SK-N-SH (cell line): ENCODE measurements around the gene CDH13. TPM values are rescaled to one million over a fixed set of nuclear protein-coding genes. Genes with fewer than 3 reads are reported as not detected.

Experiments used
- CTCF ChIA-PET: fragments of 300-600, 350-600 bp; formaldehyde crosslinking; extraction: SDS; loops from one replicate; lab custom pipeline; 2021; lab: Yijun Ruan, JAX
- POLR2A ChIA-PET: fragments of 350-600 bp; sonication (Branson Sonifier 250); formaldehyde crosslinking; extraction: SDS; loops from one replicate; lab custom pipeline; 2020; ENCODE audit warnings: antibody characterized with exemption, inconsistent platforms; lab: Yijun Ruan, JAX
- DNase-seq: peaks from one replicate; pipeline ENCODE4 v3.0.0; 2012
- H2AFZ ChIP-seq: fragments of 200-600 bp; sonication (generic); 2 replicates; pipeline ENCODE4 v1.8.1; 2016; ENCODE audit warnings: antibody characterized with exemption, mild to moderate bottlenecking, low read depth
- H3F3A ChIP-seq: fragments of 200-600 bp; sonication (generic); replicated peaks from 2 replicates; pipeline ENCODE3; 2016; ENCODE audit warnings: antibody characterized with exemption, mild to moderate bottlenecking; ENCODE audit not compliant: insufficient read depth
- H3K27ac ChIP-seq, 2 experiments: fragments of 200-500 bp in 1 of 2; fragments of 200-600 bp in 1 of 2; sonication (Bioruptor generic) in 1 of 2; sonication (generic), shearing (Covaris generic) in 1 of 2; 2 replicates each; pipeline versions ENCODE4 v1.5.1 to v1.6.1; 2014 to 2016; ENCODE audit warnings: low read depth in 2 of 2, inconsistent platforms in 1 of 2, low read length in 1 of 2, mild to moderate bottlenecking in 1 of 2, mixed read lengths in 1 of 2
- H3K27me3 ChIP-seq: fragments of 200-600 bp; sonication (generic), shearing (Covaris generic); 2 replicates; pipeline ENCODE4 v1.6.1; 2016; ENCODE audit warnings: mixed run types; ENCODE audit not compliant: insufficient read depth
- H3K36me3 ChIP-seq, 2 experiments: fragments of 200-500 bp in 1 of 2; fragments of 200-600 bp in 1 of 2; sonication (Bioruptor generic) in 1 of 2; sonication (generic) in 1 of 2; replicated peaks in 1 of 2; 2 replicates each; pipeline versions ENCODE3 to v1.5.1; 2014 to 2016; ENCODE audit warnings: low read length in 1 of 2, mild to moderate bottlenecking in 1 of 2; ENCODE audit not compliant: insufficient read depth in 2 of 2, control insufficient read depth in 1 of 2
- H3K4me1 ChIP-seq, 2 experiments: fragments of 200-500 bp in 1 of 2; fragments of 200-600 bp in 1 of 2; sonication (Bioruptor generic) in 1 of 2; sonication (generic), shearing (Covaris generic) in 1 of 2; 2 replicates each; pipeline versions ENCODE4 v1.5.1 to v1.6.1; 2014 to 2016; ENCODE audit warnings: low read depth in 1 of 2, low read length in 1 of 2, mixed run types in 1 of 2; ENCODE audit not compliant: insufficient read depth in 2 of 2, control insufficient read depth in 1 of 2
- H3K4me2 ChIP-seq: fragments of 200-600 bp; sonication (generic), shearing (Covaris generic); 2 replicates; pipeline ENCODE4 v1.6.1; 2017; ENCODE audit warnings: mixed run types
- H3K4me3 ChIP-seq, 2 experiments: fragments of 200-500 bp in 1 of 2; fragments of 200-600 bp in 1 of 2; sonication (Bioruptor generic) in 1 of 2; sonication (generic), shearing (Covaris generic) in 1 of 2; 2 replicates each; pipeline versions ENCODE4 v1.5.1 to v1.8.1; 2014 to 2016; ENCODE audit warnings: low read depth in 2 of 2, inconsistent platforms in 1 of 2, low read length in 1 of 2, mild to moderate bottlenecking in 1 of 2, mixed read lengths in 1 of 2, moderate library complexity in 1 of 2
- H3K79me2 ChIP-seq: fragments of 200-600 bp; sonication (generic); 2 replicates; pipeline ENCODE4 v1.8.1; 2017; ENCODE audit warnings: mild to moderate bottlenecking; ENCODE audit not compliant: insufficient read depth
- H3K9ac ChIP-seq: fragments of 200-600 bp; sonication (generic); 2 replicates; pipeline ENCODE4 v1.6.1; 2017; ENCODE audit warnings: mixed run types
- H3K9me2 ChIP-seq: fragments of 200-600 bp; sonication (generic); 2 replicates; pipeline ENCODE4 v1.6.1; 2017; ENCODE audit warnings: mixed run types
- H3K9me3 ChIP-seq: fragments of 200-600 bp; sonication (generic); 2 replicates; pipeline ENCODE4 v1.6.1; 2017; ENCODE audit warnings: mixed run types, mild to moderate bottlenecking, moderate library complexity
- H4K20me1 ChIP-seq: fragments of 200-600 bp; sonication (generic); 2 replicates; pipeline ENCODE4 v1.6.1; 2017; ENCODE audit warnings: mild to moderate bottlenecking, mixed run types; ENCODE audit not compliant: insufficient read depth
- CHD2 ChIP-seq: fragments of 150-350 bp; IDR thresholded peaks from 2 replicates; pipeline ENCODE4 v1.6.1; 2018; ENCODE audit warnings: low read length; ENCODE audit not compliant: partially characterized antibody
- JUND ChIP-seq: IDR thresholded peaks from 2 replicates; pipeline ENCODE4 v1.4.0; 2012
- MEF2A ChIP-seq: IDR thresholded peaks from 2 replicates; pipeline ENCODE4 v1.4.0; 2012; ENCODE audit warnings: low read depth, borderline replicate concordance
- MXI1 ChIP-seq: IDR thresholded peaks from 2 replicates; pipeline ENCODE4 v1.6.1; 2012; ENCODE audit warnings: mild to moderate bottlenecking, low read depth, low read length, improper control_type of control experiment
- NFIC ChIP-seq: IDR thresholded peaks from 2 replicates; pipeline ENCODE4 v1.4.0; 2012; ENCODE audit warnings: borderline replicate concordance
- NRF1 ChIP-seq: IDR thresholded peaks from 2 replicates; pipeline ENCODE4 v1.6.1; 2012; ENCODE audit warnings: low read depth, mild to moderate bottlenecking, low read length
- POLR2AphosphoS5 ChIP-seq: IDR thresholded peaks from 2 replicates; pipeline ENCODE4 v1.6.1; 2012; ENCODE audit warnings: low read depth, low read length
- RAD21 ChIP-seq: IDR thresholded peaks from 2 replicates; pipeline ENCODE4 v1.6.1; 2012; ENCODE audit warnings: mild to moderate bottlenecking, low read length
- RFX5 ChIP-seq: IDR thresholded peaks from 2 replicates; pipeline ENCODE4 v1.6.1; 2012; ENCODE audit warnings: mild to moderate bottlenecking, improper control_type of control experiment, low read length
- RXRA ChIP-seq: IDR thresholded peaks from 2 replicates; pipeline ENCODE4 v1.4.0; 2012; ENCODE audit warnings: low read depth, mild to moderate bottlenecking, borderline replicate concordance
- SIN3A ChIP-seq: IDR thresholded peaks from 2 replicates; pipeline ENCODE4 v1.6.1; 2012; ENCODE audit warnings: low read depth, mild to moderate bottlenecking, low read length, moderate library complexity, borderline replicate concordance
- TAF1 ChIP-seq: IDR thresholded peaks from 2 replicates; pipeline ENCODE4 v1.6.1; 2012; ENCODE audit warnings: low read depth, mild to moderate bottlenecking, low read length, moderate library complexity, borderline replicate concordance
- YY1 ChIP-seq: IDR thresholded peaks from 2 replicates; pipeline ENCODE4 v1.4.0; 2012; ENCODE audit warnings: low read depth, mild to moderate bottlenecking
- WGBS: methylation state at CpG from one replicate; pipeline ENCODE4 v1.1.6; 2017; ENCODE audit warnings: low lambda C conversion rate; 5-methylcytosine and 5-hydroxymethylcytosine counted together
- polyA plus RNA-seq, 3 experiments: library from polyadenylated mRNA; depleted of rRNA; stranded (reverse); fragments of >200 nt; gene quantifications; 2 replicates each; pipeline ENCODE4 v1.2.3, GENCODE V29; 2012
- TF ChIP-seq, protein P1 (sequence below): fragments of 150-350 bp; IDR thresholded peaks from 2 replicates; pipeline ENCODE4 v1.6.1; 2017; ENCODE audit warnings: antibody characterized with exemption, low read length, low read depth, borderline replicate concordance
- TF ChIP-seq, protein P2 (sequence below): IDR thresholded peaks from 2 replicates; pipeline ENCODE4 v1.4.0; 2012; ENCODE audit warnings: low read depth, borderline replicate concordance
- TF ChIP-seq, protein P3 (sequence below): IDR thresholded peaks from 2 replicates; pipeline ENCODE4 v1.4.0; 2012; ENCODE audit warnings: low read depth
- TF ChIP-seq, protein P4 (sequence below): IDR thresholded peaks from 2 replicates; pipeline ENCODE4; 2012
- TF ChIP-seq, protein P5 (sequence below): IDR thresholded peaks from 2 replicates; pipeline ENCODE4 v1.6.1; 2012; ENCODE audit warnings: mild to moderate bottlenecking, low read depth, low read length, moderate library complexity
- TF ChIP-seq, protein P6 (sequence below): fragments of 200-600 bp; sonication (generic); IDR thresholded peaks from 2 replicates; pipeline ENCODE4 v1.6.1; 2017; ENCODE audit warnings: antibody characterized with exemption, mild to moderate bottlenecking, moderate library complexity

Gene CDH13
- polyA plus RNA-seq, 1 of the 3 experiments (the other 2 are of a cell fraction), result 93.0 TPM

DNA sequence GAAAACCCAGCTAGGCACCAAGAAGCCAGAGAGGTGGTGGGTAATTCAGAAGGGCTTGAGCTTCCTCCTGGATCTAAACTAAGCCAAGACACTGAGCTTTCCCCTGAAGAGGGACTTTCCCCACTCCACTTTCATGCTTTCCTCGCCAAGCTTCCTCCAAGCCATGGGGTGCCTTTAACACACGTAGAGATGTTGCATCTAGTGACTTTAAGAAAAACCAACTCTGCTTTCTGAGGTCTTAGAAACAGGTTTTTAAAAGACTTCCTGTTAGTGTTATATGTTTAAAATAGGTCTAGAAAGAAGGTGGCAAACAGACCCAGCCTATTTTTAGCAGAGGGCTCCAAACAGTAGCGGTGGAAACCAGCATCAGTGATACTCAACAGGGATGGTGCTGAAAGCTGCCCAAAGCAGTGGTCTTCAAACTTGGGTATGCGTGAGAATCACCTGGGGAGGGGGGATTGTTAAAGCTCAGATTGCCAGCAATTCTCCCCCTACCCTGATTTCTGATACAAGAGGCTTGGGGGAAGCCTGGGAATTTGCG, 585.6 kb downstream of the CDH13 start:
- H3K27me3 ChIP-seq, result no peaks in the 10 kb centered on the region
- TF ChIP-seq TAF1 (no peak), SIN3A (no peak), RAD21 (no peak), MEF2A (no peak), CHD2 (no peak), NFIC (no peak), YY1 (no peak), POLR2AphosphoS5 (no peak)
- TF ChIP-seq, protein P1, sequence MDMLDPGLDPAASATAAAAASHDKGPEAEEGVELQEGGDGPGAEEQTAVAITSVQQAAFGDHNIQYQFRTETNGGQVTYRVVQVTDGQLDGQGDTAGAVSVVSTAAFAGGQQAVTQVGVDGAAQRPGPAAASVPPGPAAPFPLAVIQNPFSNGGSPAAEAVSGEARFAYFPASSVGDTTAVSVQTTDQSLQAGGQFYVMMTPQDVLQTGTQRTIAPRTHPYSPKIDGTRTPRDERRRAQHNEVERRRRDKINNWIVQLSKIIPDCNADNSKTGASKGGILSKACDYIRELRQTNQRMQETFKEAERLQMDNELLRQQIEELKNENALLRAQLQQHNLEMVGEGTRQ, result no peak
- TF ChIP-seq, protein P2, sequence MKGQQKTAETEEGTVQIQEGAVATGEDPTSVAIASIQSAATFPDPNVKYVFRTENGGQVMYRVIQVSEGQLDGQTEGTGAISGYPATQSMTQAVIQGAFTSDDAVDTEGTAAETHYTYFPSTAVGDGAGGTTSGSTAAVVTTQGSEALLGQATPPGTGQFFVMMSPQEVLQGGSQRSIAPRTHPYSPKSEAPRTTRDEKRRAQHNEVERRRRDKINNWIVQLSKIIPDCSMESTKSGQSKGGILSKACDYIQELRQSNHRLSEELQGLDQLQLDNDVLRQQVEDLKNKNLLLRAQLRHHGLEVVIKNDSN, result no peak
- TF ChIP-seq, protein P3, sequence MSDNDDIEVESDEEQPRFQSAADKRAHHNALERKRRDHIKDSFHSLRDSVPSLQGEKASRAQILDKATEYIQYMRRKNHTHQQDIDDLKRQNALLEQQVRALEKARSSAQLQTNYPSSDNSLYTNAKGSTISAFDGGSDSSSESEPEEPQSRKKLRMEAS, result no peak
- H3K9me3 ChIP-seq, result no peaks in the 10 kb centered on the region
- H2AFZ ChIP-seq, result no peak overlapping the region
- no peaks in the 10 kb centered on the region for H3F3A ChIP-seq
- H3K9me2 ChIP-seq, result no peaks in the 10 kb centered on the region
- WGBS, result 27% methylated on average over 4 of the region's 5 CpGs
- no peaks in the 10 kb centered on the region for H3K4me1 ChIP-seq
- no peak for DNase-seq
- no peak overlapping the region for H3K4me2 ChIP-seq
- ChIA-PET CTCF (interaction anchor here (0.5 kb wide), 1 partner anchor 989 kb away, joined by 3 read pairs; no protein-coding TSS in a partner anchor), POLR2A (no interaction called here)
- H4K20me1 ChIP-seq, result no peaks in the 10 kb centered on the region
- no peaks in the 10 kb centered on the region for H3K79me2 ChIP-seq
- H3K9ac ChIP-seq, result no peak overlapping the region
- no peaks in the 10 kb centered on the region for H3K36me3 ChIP-seq
- no peak overlapping the region for H3K27ac ChIP-seq
- no peak overlapping the region for H3K4me3 ChIP-seq

DNA sequence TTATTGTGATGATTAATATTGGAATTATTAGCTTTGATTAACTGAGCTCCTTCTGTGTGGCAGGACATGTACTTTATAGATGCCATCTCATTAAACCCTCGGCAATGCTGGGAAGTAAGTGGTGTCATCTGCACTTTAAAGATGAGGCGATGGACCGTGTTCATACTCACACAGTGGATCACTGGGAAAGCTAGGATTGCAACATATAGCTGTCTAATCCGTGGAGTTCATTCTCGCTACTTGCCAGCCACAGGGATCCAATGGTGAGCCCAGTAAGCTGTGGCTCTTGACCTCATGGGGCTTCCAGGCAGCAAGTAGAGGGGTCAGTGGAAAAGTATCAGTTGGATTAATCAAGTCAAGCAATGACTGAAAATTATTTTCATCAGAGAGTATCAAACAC, 587.9 kb downstream of the CDH13 start:
- DNase-seq, result no peak
- no peaks in the 10 kb centered on the region for H3K27me3 ChIP-seq
- ChIA-PET CTCF (interaction anchor here (0.7 to 2.8 kb wide), 6 partner anchors 13 to 393 kb away, joined by 3 to 14 read pairs (median 3); no protein-coding TSS in a partner anchor), POLR2A (no interaction called here)
- H3K27ac ChIP-seq, result no peak overlapping the region
- no peaks in the 10 kb centered on the region for H3K79me2 ChIP-seq
- no peaks in the 10 kb centered on the region for H3K4me1 ChIP-seq
- no peaks in the 10 kb centered on the region for H3F3A ChIP-seq
- H3K4me3 ChIP-seq, result no peak overlapping the region
- no peak overlapping the region for H3K9ac ChIP-seq
- H2AFZ ChIP-seq, result no peak overlapping the region
- H3K9me3 ChIP-seq, result no peaks in the 10 kb centered on the region
- H3K4me2 ChIP-seq, result no peak overlapping the region
- no peaks in the 10 kb centered on the region for H3K9me2 ChIP-seq
- WGBS, result 39% methylated on average over 4 of the region's 5 CpGs
- H4K20me1 ChIP-seq, result no peaks in the 10 kb centered on the region
- no peaks in the 10 kb centered on the region for H3K36me3 ChIP-seq
- TF ChIP-seq, protein P4, sequence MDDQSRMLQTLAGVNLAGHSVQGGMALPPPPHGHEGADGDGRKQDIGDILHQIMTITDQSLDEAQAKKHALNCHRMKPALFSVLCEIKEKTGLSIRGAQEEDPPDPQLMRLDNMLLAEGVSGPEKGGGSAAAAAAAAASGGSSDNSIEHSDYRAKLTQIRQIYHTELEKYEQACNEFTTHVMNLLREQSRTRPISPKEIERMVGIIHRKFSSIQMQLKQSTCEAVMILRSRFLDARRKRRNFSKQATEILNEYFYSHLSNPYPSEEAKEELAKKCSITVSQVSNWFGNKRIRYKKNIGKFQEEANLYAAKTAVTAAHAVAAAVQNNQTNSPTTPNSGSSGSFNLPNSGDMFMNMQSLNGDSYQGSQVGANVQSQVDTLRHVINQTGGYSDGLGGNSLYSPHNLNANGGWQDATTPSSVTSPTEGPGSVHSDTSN, result no peak
- TF ChIP-seq RFX5 (no peak), RXRA (no peak), RAD21 (no peak), NRF1 (no peak), TAF1 (no peak), CHD2 (no peak), MXI1 (no peak), JUND (no peak), NFIC (no peak)
- TF ChIP-seq, protein P5, sequence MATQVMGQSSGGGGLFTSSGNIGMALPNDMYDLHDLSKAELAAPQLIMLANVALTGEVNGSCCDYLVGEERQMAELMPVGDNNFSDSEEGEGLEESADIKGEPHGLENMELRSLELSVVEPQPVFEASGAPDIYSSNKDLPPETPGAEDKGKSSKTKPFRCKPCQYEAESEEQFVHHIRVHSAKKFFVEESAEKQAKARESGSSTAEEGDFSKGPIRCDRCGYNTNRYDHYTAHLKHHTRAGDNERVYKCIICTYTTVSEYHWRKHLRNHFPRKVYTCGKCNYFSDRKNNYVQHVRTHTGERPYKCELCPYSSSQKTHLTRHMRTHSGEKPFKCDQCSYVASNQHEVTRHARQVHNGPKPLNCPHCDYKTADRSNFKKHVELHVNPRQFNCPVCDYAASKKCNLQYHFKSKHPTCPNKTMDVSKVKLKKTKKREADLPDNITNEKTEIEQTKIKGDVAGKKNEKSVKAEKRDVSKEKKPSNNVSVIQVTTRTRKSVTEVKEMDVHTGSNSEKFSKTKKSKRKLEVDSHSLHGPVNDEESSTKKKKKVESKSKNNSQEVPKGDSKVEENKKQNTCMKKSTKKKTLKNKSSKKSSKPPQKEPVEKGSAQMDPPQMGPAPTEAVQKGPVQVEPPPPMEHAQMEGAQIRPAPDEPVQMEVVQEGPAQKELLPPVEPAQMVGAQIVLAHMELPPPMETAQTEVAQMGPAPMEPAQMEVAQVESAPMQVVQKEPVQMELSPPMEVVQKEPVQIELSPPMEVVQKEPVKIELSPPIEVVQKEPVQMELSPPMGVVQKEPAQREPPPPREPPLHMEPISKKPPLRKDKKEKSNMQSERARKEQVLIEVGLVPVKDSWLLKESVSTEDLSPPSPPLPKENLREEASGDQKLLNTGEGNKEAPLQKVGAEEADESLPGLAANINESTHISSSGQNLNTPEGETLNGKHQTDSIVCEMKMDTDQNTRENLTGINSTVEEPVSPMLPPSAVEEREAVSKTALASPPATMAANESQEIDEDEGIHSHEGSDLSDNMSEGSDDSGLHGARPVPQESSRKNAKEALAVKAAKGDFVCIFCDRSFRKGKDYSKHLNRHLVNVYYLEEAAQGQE, result no peak
- TF ChIP-seq, protein P6, sequence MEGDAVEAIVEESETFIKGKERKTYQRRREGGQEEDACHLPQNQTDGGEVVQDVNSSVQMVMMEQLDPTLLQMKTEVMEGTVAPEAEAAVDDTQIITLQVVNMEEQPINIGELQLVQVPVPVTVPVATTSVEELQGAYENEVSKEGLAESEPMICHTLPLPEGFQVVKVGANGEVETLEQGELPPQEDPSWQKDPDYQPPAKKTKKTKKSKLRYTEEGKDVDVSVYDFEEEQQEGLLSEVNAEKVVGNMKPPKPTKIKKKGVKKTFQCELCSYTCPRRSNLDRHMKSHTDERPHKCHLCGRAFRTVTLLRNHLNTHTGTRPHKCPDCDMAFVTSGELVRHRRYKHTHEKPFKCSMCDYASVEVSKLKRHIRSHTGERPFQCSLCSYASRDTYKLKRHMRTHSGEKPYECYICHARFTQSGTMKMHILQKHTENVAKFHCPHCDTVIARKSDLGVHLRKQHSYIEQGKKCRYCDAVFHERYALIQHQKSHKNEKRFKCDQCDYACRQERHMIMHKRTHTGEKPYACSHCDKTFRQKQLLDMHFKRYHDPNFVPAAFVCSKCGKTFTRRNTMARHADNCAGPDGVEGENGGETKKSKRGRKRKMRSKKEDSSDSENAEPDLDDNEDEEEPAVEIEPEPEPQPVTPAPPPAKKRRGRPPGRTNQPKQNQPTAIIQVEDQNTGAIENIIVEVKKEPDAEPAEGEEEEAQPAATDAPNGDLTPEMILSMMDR, result no peak
- TF ChIP-seq, protein P3, result no peak
